Astrocyte (in vitro differentiated cells and primary cell): Measurements from ENCODE around the gene SLIT3.

Source experiments
- CTCF ChIP-seq: IDR thresholded peaks from 2 replicates; pipeline ENCODE4 v1.5.1; 2011; ENCODE audit warnings: low read depth, mild to moderate bottlenecking, inconsistent platforms, low read length, moderate library complexity; ENCODE audit not compliant: insufficient read depth
- EZH2 ChIP-seq: IDR thresholded peaks from 2 replicates; pipeline ENCODE4 v1.6.1; 2012; ENCODE audit warnings: mild to moderate bottlenecking, low read length, inconsistent platforms; ENCODE audit not compliant: insufficient read depth

- TF ChIP-seq CTCF: no peak
- TF ChIP-seq EZH2: no peak
Observed at GRCh38 chr5:168882283-168882682, 418.7 kb downstream of the SLIT3 start.
